ENCODE data around the gene CCDC66.

DNA sequence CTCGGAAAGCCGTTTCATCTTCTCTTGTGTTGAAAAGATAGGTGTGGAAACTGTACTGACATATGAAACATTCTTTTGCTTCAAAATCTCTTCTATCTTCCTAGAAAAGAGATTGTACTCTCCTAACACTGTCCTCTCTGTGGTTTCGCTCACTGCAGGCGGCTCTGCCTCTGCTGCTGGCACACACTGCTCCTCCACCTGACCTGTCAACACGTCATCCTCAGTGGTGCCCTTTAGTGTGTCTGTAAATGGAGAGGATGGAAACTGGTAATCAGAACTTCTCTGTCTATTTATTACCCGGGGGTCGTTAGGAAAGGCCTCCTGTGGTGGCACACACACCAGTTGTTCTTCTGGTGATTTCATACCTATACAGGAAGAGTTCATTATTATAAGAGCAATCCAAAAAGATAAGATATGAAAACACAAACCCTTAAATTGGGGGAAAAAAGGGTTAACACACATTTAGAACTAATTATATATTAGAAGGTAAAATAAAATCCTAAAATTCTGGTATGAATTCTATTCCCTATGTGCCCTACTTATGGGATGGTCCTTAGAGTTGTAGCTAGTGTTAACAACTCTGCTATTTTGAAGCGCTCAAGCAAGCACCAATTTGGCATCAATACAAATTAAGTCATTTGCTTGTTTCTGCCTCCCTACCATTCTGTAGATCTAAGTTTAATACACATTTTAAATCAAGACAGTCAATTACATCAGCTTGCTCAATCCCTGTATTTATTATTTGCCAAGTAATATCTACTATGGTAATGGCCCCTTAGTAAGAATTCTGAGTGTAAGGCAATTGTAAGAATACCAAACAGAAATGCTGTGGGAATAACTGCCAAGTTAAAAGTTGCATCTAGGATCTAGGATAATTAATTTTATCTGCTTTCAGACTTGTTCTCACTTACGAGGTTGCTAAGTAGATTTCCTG is 76.9 kb downstream of the CCDC66 start:
- TF ChIP-seq GATA2 (IDR thresholded peaks at IDR 0.05; ENCODE audit: low read depth, low read length) = no peak
- no peak for TF ChIP-seq GATA3 (IDR thresholded peaks at IDR 0.05; ENCODE audit: low read depth, low read length)

All from SH-SY5Y (cell line).